OCI-M2 (cell line): ENCODE results near the gene ABCC1.

Experiments used
- DNase-seq: peaks from one replicate; lab custom pipeline; 2025; ENCODE audit not compliant: unreplicated experiment; lab: John Stamatoyannopoulos, UW

The ABCC1 gene

DNA sequence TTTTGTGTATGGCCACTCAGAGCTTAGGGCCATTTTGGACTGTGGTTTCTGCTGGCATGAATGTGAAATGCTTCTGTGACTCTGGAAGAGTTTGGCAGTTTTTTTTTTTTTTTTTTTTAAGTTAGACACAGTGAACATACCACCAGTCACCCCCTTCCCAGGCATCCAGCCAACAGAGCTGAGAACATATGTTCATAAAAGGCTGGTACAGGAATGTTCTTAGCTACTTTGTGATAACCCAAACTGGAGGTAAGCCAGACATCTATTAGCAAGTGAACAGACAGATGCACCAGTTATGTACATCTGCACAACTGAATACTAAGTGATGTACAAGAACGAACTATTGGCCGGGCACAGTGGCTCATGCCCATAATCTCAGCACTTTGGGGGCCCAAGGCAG, 92.7 kb downstream of the ABCC1 start:
- no peak for DNase-seq

DNA sequence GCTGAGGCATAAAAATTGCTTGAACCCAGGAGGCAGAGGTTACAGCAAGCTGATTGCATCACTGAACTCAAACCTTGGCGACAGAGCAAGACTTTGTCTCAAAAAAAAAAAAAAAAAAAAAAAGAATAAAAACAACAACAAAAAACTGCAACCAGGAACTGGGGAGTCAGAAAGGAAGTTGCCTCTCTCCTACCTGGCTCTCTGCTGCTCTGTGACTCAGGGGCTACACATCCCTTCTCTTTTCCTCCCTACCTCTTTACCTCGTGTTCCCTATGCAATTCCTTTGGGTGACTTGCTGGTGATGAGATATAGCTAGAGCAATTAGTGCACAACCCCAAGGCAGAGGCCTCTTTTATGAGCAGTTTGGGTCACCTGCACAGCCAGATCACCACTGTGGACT, 95.9 kb downstream of the ABCC1 start:
- DNase-seq = no peak

DNA sequence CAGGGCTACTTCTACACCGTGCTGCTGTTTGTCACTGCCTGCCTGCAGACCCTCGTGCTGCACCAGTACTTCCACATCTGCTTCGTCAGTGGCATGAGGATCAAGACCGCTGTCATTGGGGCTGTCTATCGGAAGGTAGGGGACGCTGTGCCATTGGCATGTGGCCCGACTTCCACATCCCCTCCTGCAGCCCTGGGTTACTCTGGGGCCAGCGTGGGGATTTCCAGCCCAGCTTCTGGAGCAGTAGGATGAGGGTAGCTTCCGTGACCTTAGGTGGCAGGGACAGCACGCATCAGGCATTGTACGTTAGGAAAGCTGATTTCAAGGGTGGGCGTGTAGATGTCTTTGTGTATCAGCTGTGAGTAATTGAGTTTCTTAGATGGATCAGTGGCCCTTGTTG, 96.5 kb downstream of the ABCC1 start:
- DNase-seq = no peak

DNA sequence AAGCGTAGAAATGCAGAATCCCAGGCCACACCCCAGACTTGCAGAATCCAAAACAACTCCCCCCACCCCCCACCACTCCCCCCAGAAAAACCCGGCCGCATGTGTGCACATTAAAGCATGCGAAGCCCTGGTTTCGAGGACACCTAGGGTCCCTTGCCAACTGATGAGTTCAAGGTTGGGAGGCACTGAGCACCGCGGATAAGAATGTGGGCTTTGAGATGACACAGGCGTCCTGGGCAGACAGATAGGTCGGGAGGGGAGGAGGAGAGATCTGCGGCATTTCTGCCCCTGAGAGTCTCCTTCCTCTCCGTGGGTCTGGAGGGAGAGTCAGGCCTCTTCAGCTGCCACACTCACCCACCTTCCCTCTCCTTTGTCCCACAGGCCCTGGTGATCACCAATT, 98.3 kb downstream of the ABCC1 start:
- DNase-seq = no peak

DNA sequence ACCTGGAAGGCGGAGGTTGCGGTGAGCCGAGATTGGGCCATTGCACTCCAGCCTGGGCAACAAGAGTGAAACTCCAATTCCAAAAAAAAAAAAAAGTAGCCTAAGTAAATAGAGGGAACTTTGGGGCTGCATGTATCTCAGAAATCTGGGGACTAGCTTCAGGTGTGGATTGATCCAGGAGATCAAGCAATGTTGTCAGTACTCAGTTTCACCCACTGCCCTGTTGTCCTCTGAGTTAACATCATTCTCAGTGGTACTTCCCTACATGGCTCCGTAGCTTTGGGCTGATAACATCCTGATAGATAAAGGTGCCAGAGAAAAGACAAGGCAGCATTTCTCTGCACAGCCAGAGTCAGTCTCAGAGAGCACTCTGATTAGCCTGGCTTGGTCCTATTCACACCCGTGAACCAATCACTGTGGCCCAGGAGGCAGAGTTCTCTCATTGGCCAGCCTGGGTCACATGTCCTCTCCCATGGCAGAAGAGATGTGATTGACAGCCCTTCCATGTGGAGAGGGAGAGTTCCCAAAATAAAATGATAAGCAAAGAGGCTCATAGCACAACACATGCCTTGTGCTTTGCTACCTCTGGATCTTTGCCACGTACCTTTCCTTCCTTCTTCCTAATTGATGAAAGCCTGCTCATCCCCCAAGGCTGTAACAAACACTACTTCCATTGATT, 99.6 kb downstream of the ABCC1 start:
- DNase-seq = no peak

DNA sequence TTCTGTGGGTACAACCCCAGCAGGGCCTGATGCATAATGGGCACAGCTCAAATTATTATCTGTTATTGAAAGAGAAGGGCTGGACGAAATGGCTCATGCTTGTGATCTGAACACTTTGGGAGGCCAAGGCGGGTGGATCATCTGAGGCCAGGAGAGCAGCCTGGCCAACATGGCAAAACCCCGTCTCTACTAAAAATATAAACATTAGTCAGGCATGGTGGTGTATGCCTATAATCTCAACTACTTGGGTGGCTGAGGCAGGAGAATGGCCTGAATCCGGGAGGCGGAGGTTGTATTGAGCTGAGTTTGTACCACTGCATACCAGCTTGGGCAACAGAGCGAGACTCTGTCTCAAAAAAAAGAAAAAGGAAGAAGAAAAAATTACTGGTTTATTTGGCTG, 100.7 kb downstream of the ABCC1 start:
- DNase-seq = no peak

DNA sequence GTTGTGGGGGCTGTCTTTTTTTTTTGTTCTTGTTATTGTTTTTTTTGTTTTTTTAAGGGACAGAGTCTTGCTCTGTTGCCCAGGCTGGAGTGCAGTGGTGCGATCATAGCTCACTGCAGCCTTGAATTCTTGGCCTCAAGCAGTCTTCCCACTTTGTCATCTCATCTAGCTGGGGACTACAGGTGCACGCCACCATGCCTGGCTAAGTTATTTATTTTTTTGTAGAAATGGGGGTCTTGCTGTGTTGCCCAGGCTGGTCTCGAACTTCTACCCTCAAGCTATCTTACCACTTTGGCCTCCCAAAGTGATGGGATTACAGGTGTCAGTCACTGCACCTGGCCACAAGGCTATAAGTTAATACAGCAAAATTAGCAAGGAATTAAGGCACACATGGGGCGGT, 101.7 kb downstream of the ABCC1 start:
- no peak for DNase-seq

DNA sequence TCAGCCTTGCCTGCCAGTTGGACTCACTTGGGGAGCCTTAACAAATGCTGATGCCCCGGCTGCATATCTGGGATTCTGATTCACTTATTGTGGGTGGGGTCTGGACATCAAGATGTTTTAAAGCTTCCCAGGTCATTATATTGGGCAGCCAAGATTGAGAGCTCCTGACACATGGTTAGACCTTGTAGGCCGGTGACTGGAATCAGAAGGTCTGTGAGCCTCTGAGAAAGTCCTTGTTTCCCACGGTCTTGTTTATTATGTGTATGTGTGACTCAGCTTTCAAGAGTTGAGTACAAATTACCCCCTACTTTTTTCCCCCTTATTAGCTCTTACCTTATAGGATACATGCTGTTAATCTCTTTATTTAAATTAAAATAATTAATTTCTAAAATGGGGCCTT, 103.5 kb downstream of the ABCC1 start:
- no peak for DNase-seq

DNA sequence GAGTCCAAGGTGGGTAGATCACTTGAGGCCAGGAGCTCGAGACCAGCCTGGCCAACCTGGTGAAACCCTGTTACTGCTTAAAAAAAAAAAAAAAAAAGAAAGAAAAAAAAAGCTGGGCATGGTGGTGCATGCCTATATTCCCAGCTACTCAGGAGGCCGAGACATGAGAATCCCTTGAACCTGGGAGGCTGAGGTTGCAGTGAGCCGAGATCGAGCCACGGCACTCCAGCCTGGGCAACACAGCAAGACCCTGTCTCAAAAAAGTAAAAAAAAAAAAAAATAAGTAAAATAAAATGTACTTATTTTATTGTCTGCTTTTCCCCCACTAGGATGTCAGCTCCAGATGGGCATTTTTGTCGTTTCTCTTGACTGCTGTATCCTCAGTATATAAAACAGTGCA, 107.7 kb downstream of the ABCC1 start:
- no peak for DNase-seq

DNA sequence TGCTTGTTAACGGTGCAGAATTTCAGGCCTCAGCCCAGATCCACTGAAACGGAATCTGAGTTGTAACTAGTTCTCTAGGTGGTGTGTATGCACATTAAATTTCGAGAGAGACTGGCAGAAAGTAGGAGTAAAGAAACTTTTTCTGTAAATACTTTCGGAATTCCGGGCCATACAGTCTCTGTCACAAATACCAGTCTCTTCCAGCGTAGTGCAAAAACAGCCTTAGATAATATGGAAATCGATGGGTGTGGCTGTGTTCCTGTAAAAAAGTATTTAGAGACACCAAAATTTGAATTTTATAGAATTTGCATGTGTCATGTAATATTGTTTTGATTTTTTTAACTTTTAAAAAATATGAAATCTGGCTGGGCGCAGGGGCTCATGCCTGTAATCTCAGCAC, 109.7 kb downstream of the ABCC1 start:
- no peak for DNase-seq

DNA sequence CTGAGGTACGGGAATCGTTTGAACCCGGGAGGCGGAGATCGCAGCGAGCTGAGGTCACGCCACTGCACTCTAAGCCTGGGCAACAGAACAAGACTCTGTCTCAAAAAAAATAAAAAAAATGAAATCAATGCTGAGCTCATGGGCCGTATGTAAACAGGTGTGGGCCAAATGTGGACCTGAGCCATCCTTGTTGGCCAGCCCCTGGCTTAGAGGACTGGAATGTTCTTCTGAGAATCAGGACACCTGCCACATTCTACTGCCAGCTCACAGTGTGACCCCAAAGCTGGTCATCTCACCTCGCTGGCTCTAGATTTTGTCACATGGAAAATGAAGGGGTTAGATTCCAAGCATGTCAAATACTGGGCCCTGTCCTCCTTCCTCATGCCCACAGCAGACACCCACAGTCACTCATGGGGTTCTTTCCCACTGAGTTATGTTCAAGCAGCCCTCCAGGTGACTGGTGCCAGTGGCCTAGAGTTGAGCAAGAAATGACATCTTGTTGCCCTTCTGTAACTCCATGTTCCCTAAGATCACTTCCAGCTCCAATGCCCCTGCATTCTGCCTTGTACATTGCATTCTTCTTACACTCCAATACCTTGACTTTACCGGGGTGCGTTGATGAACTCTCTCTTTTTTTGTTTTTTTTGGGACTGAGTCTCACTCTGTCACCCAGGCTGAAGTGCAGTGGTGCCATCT, 110.6 kb downstream of the ABCC1 start:
- no peak for DNase-seq

DNA sequence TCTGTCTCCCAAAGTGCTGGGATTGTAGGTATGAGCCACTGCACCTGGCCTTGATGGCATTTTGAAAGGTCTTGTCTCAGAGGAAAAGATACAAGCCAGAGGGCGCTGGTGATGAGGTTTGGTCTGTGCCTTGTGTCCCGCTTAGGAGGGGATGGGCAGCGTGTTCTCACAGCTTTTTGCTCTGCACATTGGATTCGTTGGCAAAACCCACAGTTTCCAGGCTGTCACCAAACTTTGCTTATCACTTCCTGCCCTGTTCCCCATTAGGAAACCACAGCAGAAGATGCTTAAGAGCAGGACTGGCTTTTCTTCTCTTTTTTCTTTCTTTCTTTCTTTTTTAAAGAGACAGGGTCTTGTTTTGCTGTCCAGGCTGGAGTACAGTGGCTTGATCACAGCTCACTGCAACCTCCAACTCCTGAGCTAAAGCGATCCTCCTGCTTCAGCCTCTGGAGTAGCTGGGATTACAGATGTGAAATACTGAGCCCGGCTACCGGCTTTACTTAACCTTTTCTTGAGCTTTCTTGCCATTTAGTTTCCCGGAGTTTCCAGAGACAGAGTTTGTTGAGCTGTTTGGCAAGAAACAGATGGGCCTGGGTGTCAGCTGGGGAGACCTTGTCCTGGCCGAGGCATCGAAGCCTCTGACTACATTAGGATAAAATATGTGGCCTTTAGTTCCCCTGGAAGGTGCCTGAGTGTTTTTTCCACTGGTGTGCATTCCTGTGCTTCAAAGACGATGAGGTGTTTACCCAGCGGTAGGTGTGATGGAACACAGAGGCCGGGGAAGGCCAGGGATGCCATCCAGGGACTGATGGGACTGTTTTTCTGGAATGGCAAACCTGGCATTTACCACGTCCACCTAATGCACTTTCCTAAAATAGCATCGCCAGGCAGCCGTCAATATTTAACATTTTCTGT, 112.9 kb downstream of the ABCC1 start:
- peak; percentile 12 for DNase-seq

DNA sequence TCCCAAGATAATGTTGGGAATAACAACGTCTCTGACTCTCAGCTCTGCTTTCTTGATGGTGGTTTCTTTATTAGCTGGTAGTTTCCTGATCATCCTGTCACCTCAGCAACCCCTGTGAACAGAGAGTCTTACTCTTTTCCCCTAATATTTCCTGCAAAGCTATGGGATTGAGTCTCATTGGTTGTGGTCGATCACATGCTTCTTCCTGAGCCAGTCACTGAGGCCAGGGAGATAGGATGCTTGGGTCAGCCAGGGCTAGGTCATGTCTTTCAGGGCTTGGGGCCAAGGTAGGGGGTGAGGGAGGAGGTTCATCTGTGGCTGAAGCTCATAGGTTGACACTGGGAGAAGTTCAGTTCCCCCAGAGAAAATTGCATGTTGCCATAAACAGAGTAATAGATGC, 114.3 kb downstream of the ABCC1 start:
- no peak for DNase-seq

DNA sequence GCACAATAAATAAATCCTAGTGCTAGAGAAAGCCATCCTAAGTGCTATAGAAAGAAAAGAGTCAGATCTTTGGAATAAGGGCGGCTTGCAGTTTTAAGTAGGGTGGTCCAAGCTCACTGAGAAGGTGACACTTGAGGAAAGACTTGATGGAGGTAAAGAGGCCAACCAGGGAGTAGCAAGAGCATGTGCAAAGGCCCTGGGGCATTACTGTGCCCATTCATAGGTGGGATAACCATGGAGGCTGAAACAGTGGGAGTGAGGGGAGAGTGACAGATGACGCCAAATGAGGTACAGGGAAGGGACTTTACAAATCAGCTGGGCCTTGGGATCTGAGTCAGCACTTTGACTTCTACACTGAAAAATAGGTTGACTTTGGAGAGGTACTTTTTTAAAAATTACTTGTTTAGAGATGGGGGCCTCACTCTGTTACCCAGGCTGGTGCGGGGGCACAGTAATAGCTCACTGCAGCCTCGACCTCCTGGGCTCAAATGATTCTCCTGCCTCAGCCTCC, 115.5 kb downstream of the ABCC1 start:
- no peak for DNase-seq

DNA sequence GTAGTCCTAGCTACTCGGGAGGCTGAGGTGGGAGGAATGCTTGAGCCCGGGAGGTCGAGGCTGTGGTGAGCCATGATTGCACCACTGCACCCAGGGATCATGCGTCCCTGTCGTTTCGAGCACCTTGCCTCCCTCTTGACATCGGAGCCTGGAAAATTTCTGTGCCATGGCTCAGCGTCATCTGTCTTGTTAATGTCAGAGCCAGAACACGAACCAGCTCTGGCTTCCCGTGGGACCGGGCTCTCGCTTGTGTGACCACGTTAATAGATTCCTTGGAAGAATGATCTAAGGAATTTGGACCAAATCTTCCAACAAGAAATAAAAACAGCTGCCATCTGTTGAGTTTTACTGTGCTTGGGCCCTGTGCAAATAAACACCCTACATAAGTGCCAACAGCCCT, 117.7 kb downstream of the ABCC1 start:
- no peak for DNase-seq

DNA sequence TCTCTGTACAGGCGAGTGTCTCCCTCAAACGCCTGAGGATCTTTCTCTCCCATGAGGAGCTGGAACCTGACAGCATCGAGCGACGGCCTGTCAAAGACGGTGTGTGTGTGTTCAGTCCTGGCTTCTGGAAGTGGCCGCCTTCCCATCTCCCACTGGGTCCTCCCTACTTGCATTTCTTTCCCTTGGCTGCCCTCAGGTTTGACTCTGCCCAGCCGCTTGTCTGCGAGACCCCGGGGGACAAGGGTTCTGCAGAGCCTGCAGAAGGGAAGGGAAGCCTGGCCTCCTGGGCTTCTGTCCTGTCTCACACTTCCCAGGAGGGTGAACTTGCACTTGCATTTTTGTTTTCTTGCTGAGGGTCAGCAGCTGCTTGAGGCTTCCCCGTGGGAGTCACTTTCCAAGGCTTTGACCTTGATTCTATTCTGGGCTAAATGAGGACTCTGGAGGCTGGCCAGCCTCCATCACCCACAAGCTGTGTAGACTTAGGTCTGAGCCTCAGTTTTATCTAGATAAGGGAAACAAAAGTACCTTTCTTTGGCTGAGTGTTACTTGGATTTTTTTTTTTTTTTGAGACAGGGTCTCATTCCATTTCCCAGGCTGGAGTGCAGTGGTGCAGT, 122.3 kb downstream of the ABCC1 start:
- DNase-seq = no peak

DNA sequence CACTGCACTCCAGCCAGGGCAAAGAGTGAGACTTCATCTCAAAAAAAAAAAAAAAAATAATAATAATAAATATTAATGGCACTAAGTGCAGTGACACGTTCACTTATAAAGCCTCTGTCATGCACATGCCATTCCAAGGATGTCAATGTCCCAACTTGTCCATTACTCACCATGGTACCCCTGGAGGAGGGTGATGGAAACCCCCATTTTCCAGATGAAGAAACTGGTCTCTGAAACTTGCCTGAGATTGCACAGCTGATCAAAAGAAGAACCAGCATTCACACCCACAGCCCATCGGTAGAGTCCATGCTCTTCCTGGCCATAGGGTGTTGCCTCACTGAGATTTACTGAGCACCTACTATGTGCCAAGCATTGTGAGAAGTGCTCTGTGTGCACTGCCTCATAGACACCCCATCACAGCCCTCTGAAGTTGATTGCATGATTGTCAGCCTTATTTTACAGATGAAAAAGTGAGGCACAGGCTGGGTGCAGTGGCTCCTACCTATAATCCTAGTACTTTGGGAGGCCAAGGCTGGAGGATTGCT, 123.7 kb downstream of the ABCC1 start:
- DNase-seq = no peak

DNA sequence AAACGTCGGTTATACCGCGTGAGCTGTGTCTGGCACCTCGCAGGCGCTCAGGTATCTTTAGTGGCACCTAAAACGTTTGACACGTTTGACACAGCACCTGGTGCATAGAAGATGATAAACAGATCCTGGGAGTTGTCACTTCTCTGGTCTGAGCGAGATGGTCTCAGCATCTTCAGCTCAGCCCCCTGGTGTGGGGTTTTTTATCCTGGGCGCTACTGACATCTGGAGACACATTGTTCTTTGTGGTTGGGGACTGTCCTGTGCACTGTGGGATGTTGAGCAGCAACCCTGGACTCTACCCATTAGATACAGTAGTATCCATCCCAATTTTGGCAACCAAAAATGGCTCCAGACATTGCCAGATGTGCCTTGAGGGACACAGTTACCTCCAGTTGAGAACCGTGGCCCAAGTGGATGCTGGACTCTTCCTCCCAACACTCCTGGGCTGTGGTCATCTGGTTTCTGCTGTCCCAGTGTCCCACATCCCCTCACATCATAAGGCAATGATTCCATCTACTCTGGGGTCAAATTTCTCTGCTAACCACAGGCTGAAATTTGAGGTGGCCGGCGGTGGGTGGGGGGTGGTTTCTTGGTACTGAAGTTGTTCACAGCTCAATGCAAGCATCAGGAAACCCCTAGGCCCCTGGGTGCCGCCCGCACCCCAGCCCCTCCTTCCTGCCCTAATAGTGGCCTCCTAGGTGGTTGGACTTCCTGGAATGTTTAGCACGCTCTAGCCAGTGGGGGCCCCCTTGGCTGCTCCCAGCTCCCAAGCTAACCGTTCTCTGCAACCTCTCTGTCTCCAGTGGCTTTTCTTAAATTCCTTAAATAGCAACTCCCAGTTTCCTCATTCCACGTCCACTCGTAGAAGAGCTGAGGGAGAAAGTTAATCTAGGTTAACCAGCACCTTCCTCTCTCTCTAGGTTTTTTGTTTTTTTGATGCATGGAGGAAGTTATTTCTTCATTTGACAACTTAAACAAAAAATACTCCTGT, 124.8 kb downstream of the ABCC1 start:
- peak; percentile 66 for DNase-seq

DNA sequence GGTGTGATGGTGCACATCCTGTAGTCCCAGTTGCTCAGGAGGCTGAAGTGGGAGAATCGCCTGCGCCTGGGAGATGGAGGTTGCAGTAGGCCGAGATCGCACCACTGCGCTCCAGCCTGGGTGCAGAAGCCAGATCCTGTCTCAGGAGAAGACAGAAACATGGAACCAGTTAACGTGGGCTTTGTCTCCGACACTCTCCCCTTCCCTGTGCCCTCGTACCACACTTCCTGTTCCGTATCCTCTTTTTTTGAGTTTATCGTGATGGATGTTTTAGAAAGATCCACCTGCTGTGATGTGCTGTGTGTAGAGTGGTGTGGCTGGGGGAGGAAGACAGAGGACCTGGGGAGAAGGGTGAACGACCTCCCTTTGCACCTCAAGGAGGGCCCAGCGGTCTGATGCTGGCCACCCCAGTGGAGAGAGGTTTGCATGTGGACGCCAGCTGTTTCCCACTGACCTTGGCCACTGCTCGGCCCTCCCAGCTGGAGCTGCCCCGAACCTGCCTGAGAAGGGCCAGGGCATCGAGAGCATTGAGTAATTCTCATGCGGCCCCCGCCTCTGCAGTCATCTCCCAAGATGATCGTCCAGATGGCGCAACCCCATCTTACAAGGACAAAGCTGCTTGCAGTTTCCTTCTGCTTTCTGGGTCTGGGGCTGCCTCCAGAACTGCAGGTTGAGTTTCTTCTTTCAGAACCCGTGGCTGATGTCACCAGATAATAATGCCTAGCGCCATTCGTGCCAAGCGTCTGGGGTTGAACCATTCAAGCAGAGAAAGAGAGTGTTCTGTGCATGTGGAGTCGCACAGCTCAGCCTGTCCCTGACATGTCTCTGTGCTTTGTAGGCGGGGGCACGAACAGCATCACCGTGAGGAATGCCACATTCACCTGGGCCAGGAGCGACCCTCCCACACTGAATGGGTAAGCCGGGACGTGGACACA, 126.3 kb downstream of the ABCC1 start:
- no peak for DNase-seq
